IMR-90 (cell line): ENCODE data around the gene TTC39A. TPM values are rescaled to one million over a fixed set of nuclear protein-coding genes. Genes with fewer than 3 reads are reported as not detected.

Experiments used
- ATAC-seq: fragments of 200-7000 bp; cut with Tn5 transposase; 2 replicates; pipeline ENCODE4 v1.9.1; 2020; ENCODE audit warnings: low read depth, mild to moderate bottlenecking, moderate library complexity
- BruUV-seq: library from RNA; stranded (reverse); fragments of 400-500 nt; replicated peaks from 2 replicates; lab custom pipeline; 2021; lab: Mats Ljungman, UMichigan
- CTCF ChIA-PET: fragments of 300-600 bp; formaldehyde crosslinking; extraction: SDS; loops from one replicate; lab custom pipeline; 2021; ENCODE audit warnings: antibody characterized with exemption; lab: Yijun Ruan, JAX
- POLR2A ChIA-PET: fragments of 300-600 bp; sonication (Branson Sonifier 250); formaldehyde crosslinking; loops from one replicate; lab custom pipeline; 2022; ENCODE audit warnings: antibody characterized with exemption; ENCODE audit not compliant: unreplicated experiment; lab: Charles Lee
- DNase-seq: peaks from one replicate; pipeline ENCODE4 v3.0.0; 2013
- H2AFZ ChIP-seq: replicated peaks from 2 replicates; pipeline ENCODE3; 2013; ENCODE audit warnings: low read length, mild to moderate bottlenecking; ENCODE audit not compliant: poor library complexity
- H2AK5ac ChIP-seq: 2 replicates; pipeline ENCODE4 v1.6.1; 2013; ENCODE audit warnings: low read depth, low read length, inconsistent platforms
- H2AK9ac ChIP-seq: replicated peaks from 2 replicates; pipeline ENCODE3; 2013; ENCODE audit warnings: mild to moderate bottlenecking, low read depth, low read length, moderate library complexity; ENCODE audit not compliant: poor library complexity
- H2BK120ac ChIP-seq: 2 replicates; pipeline ENCODE4 v1.6.1; 2013; ENCODE audit warnings: low read depth, low read length, inconsistent platforms
- H2BK15ac ChIP-seq: 3 replicates; pipeline ENCODE4 v1.6.1; 2013; ENCODE audit warnings: low read depth, low read length, inconsistent platforms
- H2BK20ac ChIP-seq: 2 replicates; pipeline ENCODE4 v1.6.1; 2013; ENCODE audit warnings: low read depth, mild to moderate bottlenecking, inconsistent platforms, low read length, moderate library complexity
- H2BK5ac ChIP-seq: 2 replicates; pipeline ENCODE4 v1.6.1; 2013; ENCODE audit warnings: mild to moderate bottlenecking, low read depth, low read length, inconsistent platforms; ENCODE audit not compliant: poor library complexity, severe bottlenecking
- H3K14ac ChIP-seq: replicated peaks from 2 replicates; pipeline ENCODE4 v1.6.1; 2013; ENCODE audit warnings: low read depth, low read length, inconsistent platforms
- H3K18ac ChIP-seq: 2 replicates; pipeline ENCODE4 v1.6.1; 2013; ENCODE audit warnings: low read depth, low read length, control low read depth
- H3K23ac ChIP-seq: 2 replicates; pipeline ENCODE4 v1.6.1; 2013; ENCODE audit warnings: low read depth, low read length, inconsistent platforms
- H3K27ac ChIP-seq: 2 replicates; pipeline ENCODE4 v1.5.1; 2013; ENCODE audit warnings: mild to moderate bottlenecking, control low read depth, low read length; ENCODE audit not compliant: insufficient read depth
- H3K27me3 ChIP-seq: 2 replicates; pipeline ENCODE4 v1.6.1; 2013; ENCODE audit warnings: low read length; ENCODE audit not compliant: control insufficient read depth, insufficient read depth
- H3K36me3 ChIP-seq: 2 replicates; pipeline ENCODE4 v1.6.1; 2013; ENCODE audit warnings: low read length, mixed read lengths; ENCODE audit not compliant: control insufficient read depth, insufficient read depth
- H3K4ac ChIP-seq: 2 replicates; pipeline ENCODE4 v1.6.1; 2013; ENCODE audit warnings: low read depth, low read length, inconsistent platforms
- H3K4me1 ChIP-seq: 2 replicates; pipeline ENCODE4 v1.6.1; 2013; ENCODE audit warnings: low read length, mixed read lengths; ENCODE audit not compliant: control insufficient read depth, insufficient read depth
- H3K4me2 ChIP-seq: 2 replicates; pipeline ENCODE4 v1.6.1; 2013; ENCODE audit warnings: low read depth, mild to moderate bottlenecking, control low read depth, low read length, moderate library complexity
- H3K4me3 ChIP-seq: 2 replicates; pipeline ENCODE4 v1.5.1; 2013; ENCODE audit warnings: low read depth, mild to moderate bottlenecking, control low read depth, low read length, moderate library complexity; ENCODE audit not compliant: insufficient read depth
- H3K56ac ChIP-seq: 2 replicates; pipeline ENCODE4 v1.6.1; 2013; ENCODE audit warnings: low read length, inconsistent platforms; ENCODE audit not compliant: insufficient read depth; ENCODE audit errors: extremely low read depth
- H3K79me1 ChIP-seq, 2 experiments: 2 replicates each; pipeline ENCODE4 v1.6.1; 2013; ENCODE audit warnings: low read length in 2 of 2, inconsistent platforms in 1 of 2, low read depth in 1 of 2
- H3K9ac ChIP-seq: 2 replicates; pipeline ENCODE4 v1.6.1; 2013; ENCODE audit warnings: low read depth, low read length, control low read depth
- H3K9me1 ChIP-seq: 2 replicates; pipeline ENCODE4 v1.6.1; 2013; ENCODE audit warnings: low read length, inconsistent platforms; ENCODE audit not compliant: insufficient read depth
- H3K9me3 ChIP-seq: 2 replicates; pipeline ENCODE4 v1.6.1; 2013; ENCODE audit warnings: low read length; ENCODE audit not compliant: control insufficient read depth, insufficient read depth
- H4K20me1 ChIP-seq: 2 replicates; pipeline ENCODE4 v1.6.1; 2013; ENCODE audit warnings: low read length, inconsistent platforms; ENCODE audit not compliant: insufficient read depth
- H4K5ac ChIP-seq: 2 replicates; pipeline ENCODE4 v1.6.1; 2013; ENCODE audit warnings: mild to moderate bottlenecking, low read depth, low read length, control low read depth
- H4K8ac ChIP-seq, 2 experiments: 2 replicates each; pipeline ENCODE4 v1.6.1; 2013; ENCODE audit warnings: low read depth in 2 of 2, low read length in 2 of 2, control low read depth in 1 of 2, inconsistent platforms in 1 of 2
- H4K91ac ChIP-seq: 2 replicates; pipeline ENCODE4 v1.6.1; 2013; ENCODE audit warnings: low read depth, low read length, inconsistent platforms; ENCODE audit not compliant: insufficient read depth
- BHLHE40 ChIP-seq: fragments of 150-350 bp; IDR thresholded peaks from 2 replicates; pipeline ENCODE4 v1.6.1; 2016; ENCODE audit warnings: mild to moderate bottlenecking, low read depth, low read length
- CEBPB ChIP-seq: IDR thresholded peaks from 2 replicates; pipeline ENCODE4 v1.6.1; 2012; ENCODE audit warnings: low read depth, low read length, improper control_type of control experiment
- CHD1 ChIP-seq: IDR thresholded peaks from 2 replicates; pipeline ENCODE4 v1.6.1; 2012; ENCODE audit warnings: low read depth, low read length, improper control_type of control experiment
- CTCF ChIP-seq: conservative IDR thresholded peaks from 2 replicates; pipeline ENCODE4 v1.5.1; 2012; ENCODE audit warnings: mild to moderate bottlenecking, low read depth, low read length, improper control_type of control experiment
- ELK1 ChIP-seq: fragments of 150-350 bp; IDR thresholded peaks from 2 replicates; pipeline ENCODE4 v1.6.1; 2016; ENCODE audit warnings: low read depth, mild to moderate bottlenecking, low read length, moderate library complexity, borderline replicate concordance
- FOS ChIP-seq: fragments of 150-350 bp; IDR thresholded peaks from 2 replicates; pipeline ENCODE4 v1.6.1; 2016; ENCODE audit warnings: low read depth, low read length
- MAFK ChIP-seq: IDR thresholded peaks from 2 replicates; pipeline ENCODE4 v1.6.1; 2012; ENCODE audit warnings: low read depth, low read length, improper control_type of control experiment
- MAZ ChIP-seq: IDR thresholded peaks from 2 replicates; pipeline ENCODE4 v1.6.1; 2012; ENCODE audit warnings: low read depth, mild to moderate bottlenecking, low read length, improper control_type of control experiment, moderate library complexity, borderline replicate concordance
- MXI1 ChIP-seq: IDR thresholded peaks from 2 replicates; pipeline ENCODE4 v1.6.1; 2012; ENCODE audit warnings: low read depth, mild to moderate bottlenecking, low read length, moderate library complexity, borderline replicate concordance
- NFE2L2 ChIP-seq: fragments of 150-350 bp; IDR thresholded peaks from 2 replicates; pipeline ENCODE4 v1.6.1; 2016; ENCODE audit warnings: low read depth, mild to moderate bottlenecking, low read length
- POLR2A ChIP-seq: IDR thresholded peaks from 2 replicates; pipeline ENCODE4 v1.6.1; 2012; ENCODE audit warnings: mild to moderate bottlenecking, low read depth, low read length
- RAD21 ChIP-seq: IDR thresholded peaks from 2 replicates; pipeline ENCODE4 v1.6.1; 2012; ENCODE audit warnings: low read length, improper control_type of control experiment
- RCOR1 ChIP-seq: IDR thresholded peaks from 2 replicates; pipeline ENCODE4 v1.6.1; 2012; ENCODE audit warnings: mild to moderate bottlenecking, low read length, improper control_type of control experiment; ENCODE audit not compliant: insufficient replicate concordance
- RFX5 ChIP-seq: IDR thresholded peaks from 2 replicates; pipeline ENCODE4 v1.8.0; 2012; ENCODE audit warnings: low read depth, mild to moderate bottlenecking, low read length, moderate library complexity
- SMC3 ChIP-seq: fragments of 150-350 bp; IDR thresholded peaks from 2 replicates; pipeline ENCODE4 v1.6.1; 2016; ENCODE audit warnings: low read depth, mild to moderate bottlenecking, antibody characterized with exemption, low read length, moderate library complexity
- USF2 ChIP-seq: fragments of 150-350 bp; IDR thresholded peaks from 2 replicates; pipeline ENCODE4 v1.6.1; 2017; ENCODE audit warnings: mild to moderate bottlenecking, antibody characterized with exemption, low read length, low read depth
- WGBS, 2 experiments: methylation state at CpG; one replicate each; pipeline versions ENCODE4 v1.1.5 to v1.1.7; 2013; ENCODE audit warnings: missing lambda C conversion rate in 2 of 2; ENCODE audit not compliant: insufficient read length in 1 of 2; ENCODE audit errors: extremely low coverage in 2 of 2; 5-methylcytosine and 5-hydroxymethylcytosine counted together
- dilution Hi-C: fragments of 300-500 bp; cut with HindIII; formaldehyde crosslinking; loops from one replicate; pipeline ENCODE4 v1.14.3; 2018; ENCODE audit warnings: low sequenced_read_pairs; ENCODE audit not compliant: unreplicated experiment
- in situ Hi-C: fragments of 300-500 bp; cut with MboI; formaldehyde crosslinking; loops from 3 replicates; pipeline ENCODE4 v1.14.3; 2019; ENCODE audit warnings: low sequenced_read_pairs, inconsistent platforms, mixed read lengths
- intact Hi-C: fragments of 100-400 bp; cut with micrococcal nuclease; formaldehyde crosslinking; loops from 2 replicates; pipeline ENCODE4 v1.10.0; 2022
- polyA plus RNA-seq, 3 experiments: library from polyadenylated mRNA; depleted of rRNA; stranded (reverse); fragments of >200 nt; gene quantifications; 2 replicates each; pipeline ENCODE4 v1.2.3, GENCODE V29; 2012; ENCODE audit warnings: low replicate concordance in 1 of 3
- total RNA-seq: library from RNA; depleted of rRNA; stranded (reverse); fragments of >200 nt; gene quantifications from 2 replicates; pipeline ENCODE4 v1.2.3, GENCODE V29; 2012

The TTC39A gene
- total and polyA plus RNA-seq, 2 of the 4 experiments (the other 2 are of a cell fraction) = 0.62 to 0.72 TPM

GRCh38 chr1:51351907-51352306 is 21.5 kb upstream of the TTC39A start:
- Histone ChIP-seq H4K20me1 (no peaks in the 10 kb centered on the region), H3K14ac (no peak overlapping the region), H2AFZ (no peak overlapping the region), H4K8ac (no peak overlapping the region), H3K4me3 (no peak overlapping the region), H2AK9ac (no peak overlapping the region), H4K91ac (no peak overlapping the region), H3K9me3 (no peaks in the 10 kb centered on the region), H3K27me3 (no peaks in the 10 kb centered on the region), H3K56ac (no peak overlapping the region), H3K18ac (no peak overlapping the region), H4K5ac (no peak overlapping the region), H3K4me2 (no peak overlapping the region), H3K4ac (no peak overlapping the region), H3K27ac (no peak overlapping the region), H2AK5ac (no peak overlapping the region), H3K4me1 (no peaks in the 10 kb centered on the region), H3K9ac (no peak overlapping the region), H2BK120ac (no peak overlapping the region), H3K36me3 (0 out of 2 replicates have a peak, but pooled peaks cover 4% of the 10 kb centered on the region), H3K79me1 (no peaks in the 10 kb centered on the region; a peak in 1 of 4 replicates), H3K9me1 (0 out of 2 replicates have a peak, but pooled peaks cover 3% of the 10 kb centered on the region), H2BK5ac (no peak overlapping the region), H2BK20ac (no peak overlapping the region), H2BK15ac (no peak overlapping the region), H3K23ac (no peak overlapping the region)
- no peak for DNase-seq
- dilution Hi-C loops (no loop called here), in situ Hi-C loops (no loop called here), intact Hi-C loops (no loop called here)
- ATAC-seq = no peak
- WGBS, 2 experiments = no CpG with 5 or more reads among the region's 1 CpG
- no TSS peak for BruUV-seq
- ChIA-PET POLR2A (no interaction called here), CTCF (no interaction called here)
- TF ChIP-seq BHLHE40 (no peak), RFX5 (no peak), NFE2L2 (no peak), FOS (no peak), RAD21 (no peak), SMC3 (no peak), ELK1 (no peak), CHD1 (no peak), POLR2A (no peak), CEBPB (no peak), MXI1 (no peak), MAFK (no peak), USF2 (no peak), RCOR1 (no peak), MAZ (no peak), CTCF (no peak)
